Mammary epithelial cell (primary cell): ENCODE measurements around the gene ASPHD2.

Experiments used
- EZH2 ChIP-seq: IDR thresholded peaks from 2 replicates; pipeline ENCODE4 v1.6.1; 2012; ENCODE audit warnings: low read length, inconsistent platforms, borderline replicate concordance
- TF ChIP-seq, protein P1 (sequence below), 2 donors: IDR thresholded peaks in 1 of 2; conservative IDR thresholded peaks in 1 of 2; 2 replicates each; pipeline ENCODE4 v1.5.1; 2011 to 2012; ENCODE audit warnings: inconsistent platforms in 2 of 2, low read length in 2 of 2, mild to moderate bottlenecking in 2 of 2, control low read depth in 1 of 2, low read depth in 1 of 2; ENCODE audit not compliant: insufficient read depth in 1 of 2; ENCODE audit errors: extremely low read depth in 1 of 2

DNA sequence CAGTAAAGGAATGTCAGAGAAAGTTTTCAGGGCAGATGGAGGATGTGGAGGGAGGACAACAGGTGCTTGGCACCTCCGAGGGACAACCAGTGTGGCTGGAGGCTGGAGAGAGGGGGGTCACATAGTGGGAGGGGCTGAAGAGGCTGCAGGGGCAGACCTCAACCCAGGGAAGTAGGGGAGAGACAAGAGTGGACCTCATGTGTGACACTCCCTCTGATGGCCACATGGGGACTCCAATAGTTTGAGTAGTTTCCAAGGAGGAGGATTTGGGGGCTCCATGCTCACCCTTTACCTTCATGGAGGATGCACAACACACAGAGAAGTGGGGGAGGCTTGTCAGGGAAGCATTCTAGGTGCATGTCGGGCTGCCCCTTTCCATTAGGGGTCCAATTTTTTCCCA lies 35.1 kb upstream of the ASPHD2 start:
- TF ChIP-seq, protein P1, sequence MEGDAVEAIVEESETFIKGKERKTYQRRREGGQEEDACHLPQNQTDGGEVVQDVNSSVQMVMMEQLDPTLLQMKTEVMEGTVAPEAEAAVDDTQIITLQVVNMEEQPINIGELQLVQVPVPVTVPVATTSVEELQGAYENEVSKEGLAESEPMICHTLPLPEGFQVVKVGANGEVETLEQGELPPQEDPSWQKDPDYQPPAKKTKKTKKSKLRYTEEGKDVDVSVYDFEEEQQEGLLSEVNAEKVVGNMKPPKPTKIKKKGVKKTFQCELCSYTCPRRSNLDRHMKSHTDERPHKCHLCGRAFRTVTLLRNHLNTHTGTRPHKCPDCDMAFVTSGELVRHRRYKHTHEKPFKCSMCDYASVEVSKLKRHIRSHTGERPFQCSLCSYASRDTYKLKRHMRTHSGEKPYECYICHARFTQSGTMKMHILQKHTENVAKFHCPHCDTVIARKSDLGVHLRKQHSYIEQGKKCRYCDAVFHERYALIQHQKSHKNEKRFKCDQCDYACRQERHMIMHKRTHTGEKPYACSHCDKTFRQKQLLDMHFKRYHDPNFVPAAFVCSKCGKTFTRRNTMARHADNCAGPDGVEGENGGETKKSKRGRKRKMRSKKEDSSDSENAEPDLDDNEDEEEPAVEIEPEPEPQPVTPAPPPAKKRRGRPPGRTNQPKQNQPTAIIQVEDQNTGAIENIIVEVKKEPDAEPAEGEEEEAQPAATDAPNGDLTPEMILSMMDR (conservative IDR thresholded peaks at IDR 0.05 in 1 of 2, IDR thresholded peaks at IDR 0.05 in 1 of 2; ENCODE audit: extremely low read depth in 1 of 2, insufficient read depth in 1 of 2, low read depth in 1 of 2, low read length in 2 of 2) = no peak
- no peak for TF ChIP-seq EZH2
